ENCODE results near the gene TAS1R3.

Gene TAS1R3

GRCh38 chr1:1331068-1331965 lies at the start of gene TAS1R3:
TAS1R3 (plus strand) TSS chr1:1331280; CDS start chr1:1331346, 66 bp downstream.
- no peak for TF ChIP-seq CTCF (conservative IDR thresholded peaks at IDR 0.05)
- no peak within 1 kb of the TSS; the same call in 1 of the 2 replicates for H3K27ac ChIP-seq

GRCh38 chr1:1281533-1282321 lies 49.4 kb upstream of the TAS1R3 start:
- peak overlapping the region; percentile 67 for H3K27ac ChIP-seq
- TF ChIP-seq CTCF (conservative IDR thresholded peaks at IDR 0.05), result no peak

- no peak overlapping the region for H3K27ac ChIP-seq
- no peak for TF ChIP-seq CTCF (conservative IDR thresholded peaks at IDR 0.05)
These were observed 48.1 kb upstream of the TAS1R3 start for GRCh38 chr1:1282998-1283397.

GRCh38 chr1:1283821-1284220 lies 47.3 kb upstream of the TAS1R3 start:
- no peak for TF ChIP-seq CTCF (conservative IDR thresholded peaks at IDR 0.05)
- no peak overlapping the region for H3K27ac ChIP-seq

- no peak overlapping the region for H3K27ac ChIP-seq
- no peak for TF ChIP-seq CTCF (conservative IDR thresholded peaks at IDR 0.05)
These were observed 46.6 kb upstream of the TAS1R3 start for GRCh38 chr1:1284221-1285101.

- TF ChIP-seq CTCF (conservative IDR thresholded peaks at IDR 0.05), result no peak
- H3K27ac ChIP-seq, result no peak overlapping the region
These were observed 45.9 kb upstream of the TAS1R3 start for GRCh38 chr1:1285102-1285571.

Data from VCaP (cell line).